Suppressor macrophage treated with lipopolysaccharide for 4 hours (primary cell): ENCODE data around the gene TCEA2.

Experiments
- DNase-seq: peaks from one replicate; pipeline ENCODE4 v3.0.0-alpha.2; 2020

Gene TCEA2

GRCh38 chr20:64099086-64099786 is 36.2 kb downstream of the TCEA2 start:
- DNase-seq: no peak

- no peak for DNase-seq
Observed at GRCh38 chr20:64099880-64100565, 37.0 kb downstream of the TCEA2 start.

- DNase-seq: no peak
Observed at GRCh38 chr20:64100566-64100888, 37.5 kb downstream of the TCEA2 start.

- no peak for DNase-seq
Observed at GRCh38 chr20:64100946-64101688, 38.1 kb downstream of the TCEA2 start.

- DNase-seq: peak; percentile 70
Observed at GRCh38 chr20:64101731-64102621, 39.0 kb downstream of the TCEA2 start.

GRCh38 chr20:64102647-64103354 is 39.8 kb downstream of the TCEA2 start:
- no peak for DNase-seq

GRCh38 chr20:64103871-64104666 is 41.1 kb downstream of the TCEA2 start:
- DNase-seq: no peak

- no peak for DNase-seq
Observed at GRCh38 chr20:64104667-64105451, 41.9 kb downstream of the TCEA2 start.

GRCh38 chr20:64105846-64106434 is 42.9 kb downstream of the TCEA2 start:
- DNase-seq: no peak

- DNase-seq: no peak
Observed at GRCh38 chr20:64106435-64106961, 43.5 kb downstream of the TCEA2 start.

- no peak for DNase-seq
Observed at GRCh38 chr20:64106981-64107735, 44.2 kb downstream of the TCEA2 start, which contains the start of gene NPBWR2. TSS of gene NPBWR2 (minus strand) at chr20:64107565. CDS start at chr20:64106831, 734 bp downstream.

GRCh38 chr20:64107736-64108457 is 44.9 kb downstream of the TCEA2 start:
- DNase-seq: peak; percentile 66

GRCh38 chr20:64108731-64109681 is 46.0 kb downstream of the TCEA2 start:
- no peak for DNase-seq

GRCh38 chr20:64109831-64110391 is 46.9 kb downstream of the TCEA2 start:
- no peak for DNase-seq

- DNase-seq: no peak
Observed at GRCh38 chr20:64110411-64111068, 47.5 kb downstream of the TCEA2 start.
